HG03025 (cell line): ENCODE measurements around the gene MPHOSPH10.
"Not testable (repeated sequence)": the region's sequence is repeated elsewhere in the genome, so short reads cannot be mapped to it uniquely, and the experiment has no call there.

Experiments used
- ATAC-seq: cut with Tn5 transposase; IDR thresholded peaks from one replicate; pipeline ENCODE4 v1.9.1; 2021; ENCODE audit warnings: mild to moderate bottlenecking, moderate library complexity; ENCODE audit not compliant: unreplicated experiment, low FRiP score

MPHOSPH10 gene

GRCh38 chr2:71122387-71123298 lies 7.8 kb upstream of the MPHOSPH10 start:
- no peak for ATAC-seq

GRCh38 chr2:71125506-71126294 lies 4.7 kb upstream of the MPHOSPH10 start:
- no peak for ATAC-seq

DNA sequence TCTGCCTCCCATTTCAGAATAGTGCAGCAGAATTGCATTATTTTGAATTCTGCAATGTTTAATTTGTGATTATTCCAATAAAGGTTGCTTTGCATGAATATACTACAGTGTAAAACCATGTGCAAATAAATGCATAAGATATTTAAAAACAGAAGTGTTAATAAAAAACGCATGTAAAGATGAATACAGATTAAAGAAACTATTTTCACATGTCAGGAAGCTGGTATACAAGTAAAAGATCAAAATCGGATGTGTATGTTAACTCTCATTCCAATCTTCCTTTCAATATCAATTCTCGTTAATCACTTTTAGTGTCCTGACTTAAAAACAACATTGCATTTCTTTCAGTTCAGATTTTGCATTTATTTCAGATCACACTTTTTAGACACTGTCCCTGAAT lies 3.5 kb upstream of the MPHOSPH10 start:
- no peak for ATAC-seq

DNA sequence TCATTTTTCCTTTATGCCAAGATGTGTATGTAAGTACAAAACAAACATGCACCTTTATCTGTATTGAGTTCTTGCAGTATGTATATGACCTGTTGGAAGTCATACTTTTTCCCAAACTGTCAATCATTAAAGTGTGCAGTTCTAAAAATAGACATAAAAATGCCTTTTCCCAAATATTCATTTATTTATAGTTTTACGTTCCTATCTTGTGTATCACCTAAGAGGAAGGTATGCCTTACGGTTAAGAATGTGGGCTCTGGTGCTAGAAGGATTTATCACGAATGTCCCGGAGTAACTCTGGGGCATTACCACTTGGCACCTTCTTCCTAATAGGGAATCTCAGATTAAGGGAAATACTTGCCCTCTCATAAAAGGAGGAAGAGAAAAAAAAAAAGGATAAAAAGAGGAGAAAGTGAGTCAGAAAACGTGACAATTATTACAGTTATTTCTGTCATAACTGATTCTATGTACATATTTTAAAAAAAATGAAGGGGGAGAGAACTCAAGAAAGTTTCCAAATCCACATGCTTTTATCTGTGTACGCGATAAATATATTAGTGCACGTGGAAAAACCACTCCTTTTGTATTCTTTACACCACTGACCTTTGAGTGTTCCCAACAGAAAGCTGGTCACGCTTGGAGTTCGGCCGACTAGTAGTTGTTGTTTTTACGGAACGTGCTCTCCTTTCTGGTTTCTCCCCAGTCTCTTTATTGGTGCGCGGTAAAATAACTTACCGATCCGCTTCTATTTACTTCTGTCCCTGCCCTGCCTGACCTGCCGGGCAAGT lies 1.1 kb upstream of the MPHOSPH10 start:
- no peak for ATAC-seq

GRCh38 chr2:71129902-71130151 lies 607 bp upstream of the MPHOSPH10 start:
- ATAC-seq, result peak; percentile 43

DNA sequence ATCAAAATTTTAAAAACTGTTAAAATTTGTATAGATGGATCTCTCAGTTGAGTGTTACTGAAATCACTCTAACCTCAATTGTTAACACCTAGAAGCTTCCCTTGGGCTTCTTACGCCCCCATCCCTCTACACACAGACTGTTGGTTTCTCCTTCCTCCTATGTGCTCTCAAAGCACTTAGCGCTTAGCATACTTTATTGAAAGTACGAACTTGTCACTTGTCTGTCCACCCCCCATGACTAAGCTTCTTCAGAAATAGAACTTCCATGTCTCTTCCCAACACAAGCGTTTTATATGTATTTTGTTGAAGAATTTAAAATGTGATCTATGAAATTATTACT lies 441 bp downstream of the MPHOSPH10 start:
- ATAC-seq, result no peak

DNA sequence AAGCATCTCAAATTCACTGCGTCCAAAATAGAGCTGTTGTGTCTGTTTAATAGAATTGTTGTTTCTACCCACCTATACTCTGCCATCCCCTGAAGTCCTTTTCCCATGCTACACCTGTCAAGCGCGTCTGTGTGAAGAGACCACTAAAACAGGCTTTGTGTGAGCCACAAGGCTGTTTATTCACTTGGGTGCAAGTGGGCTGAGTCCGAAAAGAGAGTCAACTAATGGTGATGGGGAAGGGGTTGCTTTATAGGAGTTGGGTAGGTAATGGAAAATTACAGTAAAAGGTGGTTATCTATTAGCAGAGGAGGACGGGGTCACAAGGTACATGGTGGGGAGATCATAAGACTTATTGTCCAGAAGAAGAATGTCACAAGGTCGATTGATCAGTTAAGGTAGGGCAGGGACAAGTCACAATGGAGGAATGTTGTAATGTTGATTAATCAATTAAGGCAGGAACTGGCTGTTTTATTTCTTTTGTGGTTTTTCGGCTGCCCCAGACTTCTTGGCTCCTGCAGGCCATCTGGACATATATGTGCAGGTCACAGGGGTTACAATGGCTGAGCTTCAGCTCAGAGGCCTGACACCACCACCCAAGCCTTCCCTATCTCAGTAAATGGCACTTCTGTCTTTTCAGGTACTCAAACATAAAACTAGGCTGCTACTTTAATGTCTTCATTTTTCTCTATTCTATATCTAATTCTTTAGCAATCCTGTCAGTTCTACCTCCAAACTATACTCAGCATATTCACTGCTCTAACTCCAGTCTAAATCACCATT lies 1.1 kb downstream of the MPHOSPH10 start:
- not testable (repeated sequence) for ATAC-seq

DNA sequence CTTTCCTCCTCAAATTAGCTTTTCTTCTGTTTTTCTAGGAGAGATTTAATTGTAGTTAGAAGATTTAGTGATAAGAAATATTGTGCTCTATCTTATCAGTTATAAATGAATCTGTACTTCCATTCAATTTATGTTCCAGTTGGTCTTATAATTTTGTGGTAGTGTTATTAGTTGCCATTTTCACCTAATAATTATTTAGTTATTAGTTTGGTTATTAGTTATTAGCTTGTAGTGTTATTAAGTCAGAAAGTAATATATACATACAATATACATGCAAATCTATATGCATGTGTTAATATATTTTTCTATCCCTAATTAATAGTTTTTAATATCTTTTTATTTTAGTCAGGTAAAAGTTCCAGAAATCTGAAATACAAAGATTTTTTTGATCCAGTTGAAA lies 3.2 kb downstream of the MPHOSPH10 start:
- ATAC-seq, result no peak

DNA sequence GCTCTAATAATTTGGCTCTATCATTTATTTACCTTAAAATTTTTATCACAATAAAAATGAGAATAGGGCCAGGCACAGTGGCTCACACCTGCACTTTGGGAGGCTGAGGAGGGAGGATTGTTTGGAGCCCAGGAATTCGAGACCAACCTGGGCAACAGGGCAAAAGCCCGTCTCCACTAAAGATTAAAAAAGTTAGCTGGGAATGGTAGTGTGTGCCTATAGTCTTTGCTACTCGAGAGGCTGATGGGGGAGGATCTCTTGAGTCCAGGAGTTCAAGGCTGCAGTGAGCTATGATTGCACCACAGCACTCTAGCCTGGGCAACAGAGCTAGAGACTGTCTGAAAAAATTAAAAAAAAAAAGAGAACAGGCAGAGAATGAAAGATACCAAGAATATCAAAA lies 5.7 kb downstream of the MPHOSPH10 start:
- ATAC-seq, result no peak

DNA sequence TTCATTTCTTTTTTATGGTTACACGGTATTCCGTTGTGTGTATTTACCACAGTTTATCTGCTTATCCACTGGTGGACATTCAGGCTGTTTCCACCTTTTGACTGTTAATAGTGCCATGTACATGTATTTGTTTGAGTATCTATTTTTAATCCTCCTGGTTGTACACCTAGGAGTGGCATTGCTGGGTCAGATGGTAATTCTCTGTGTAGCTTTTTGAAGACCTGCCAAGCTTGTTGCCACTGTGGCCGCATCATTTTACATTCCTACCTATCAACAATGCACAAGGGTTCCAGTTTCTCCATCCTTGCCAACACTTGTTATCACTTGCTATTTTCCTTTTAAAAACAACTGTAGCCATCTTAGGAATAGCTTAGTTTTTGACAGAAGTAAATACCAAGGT lies 13.3 kb downstream of the MPHOSPH10 start:
- no peak for ATAC-seq

DNA sequence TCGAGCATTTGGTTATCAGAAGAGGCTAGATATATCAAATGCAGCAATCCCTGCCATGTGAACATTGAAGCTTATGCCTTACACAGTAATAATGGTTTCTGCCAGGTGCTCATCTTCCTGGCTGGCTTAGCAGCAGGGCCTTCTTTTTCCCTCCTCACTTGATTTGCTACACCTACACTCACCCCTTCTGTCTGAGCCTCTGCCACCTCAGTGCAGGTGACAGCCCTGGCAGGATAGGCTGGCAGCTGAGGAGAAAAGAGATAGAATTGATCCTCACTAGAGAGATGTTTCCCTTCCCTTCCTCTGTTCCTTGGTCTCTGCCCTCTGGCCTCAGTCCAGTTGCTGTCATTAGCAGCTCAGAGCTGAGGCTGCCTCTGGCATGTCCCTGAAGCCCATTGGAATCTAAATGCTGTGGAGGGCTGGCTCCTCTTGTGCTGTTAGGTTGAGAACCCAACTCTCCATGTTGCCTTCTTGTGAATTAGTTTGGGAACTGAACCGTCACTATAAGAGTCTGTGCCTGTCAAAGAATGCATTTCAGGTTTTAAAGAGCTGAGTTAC lies 18.2 kb downstream of the MPHOSPH10 start:
- ATAC-seq, result no peak

DNA sequence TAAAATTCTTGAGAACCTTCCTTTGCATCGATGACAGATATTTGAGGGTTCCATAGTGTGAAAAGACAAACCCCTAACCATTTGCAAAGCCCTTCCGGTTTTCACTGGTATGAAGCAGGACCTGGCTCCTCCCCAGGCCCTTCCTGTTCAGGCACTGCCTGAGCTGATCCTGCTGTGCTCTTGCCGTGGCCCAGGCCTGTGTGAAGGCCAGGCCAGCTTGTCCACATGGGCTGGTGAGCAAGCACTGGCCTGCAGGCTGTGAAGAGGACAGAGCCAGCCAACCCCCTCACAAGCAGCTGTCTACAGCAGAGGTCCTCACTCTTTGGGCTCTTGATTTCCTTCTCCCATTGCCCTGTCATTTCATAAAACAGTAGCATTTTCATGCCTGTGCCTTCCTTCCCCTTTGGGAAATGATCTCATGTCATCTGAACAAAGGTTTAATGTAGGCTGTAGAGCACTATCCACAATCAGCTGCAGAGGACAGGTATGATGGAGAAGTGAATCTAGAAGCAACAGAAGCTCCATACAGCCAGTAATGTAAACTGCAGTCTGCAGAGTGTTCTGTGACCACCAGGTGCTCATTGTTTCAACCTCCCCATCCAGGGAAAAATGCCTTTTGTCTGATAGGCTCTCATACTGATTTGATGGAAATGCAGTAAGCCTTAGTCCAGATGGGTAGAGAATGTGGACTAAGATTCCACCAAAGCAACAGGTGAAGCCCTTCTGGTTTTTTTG lies 19.8 kb downstream of the MPHOSPH10 start:
- no peak for ATAC-seq

DNA sequence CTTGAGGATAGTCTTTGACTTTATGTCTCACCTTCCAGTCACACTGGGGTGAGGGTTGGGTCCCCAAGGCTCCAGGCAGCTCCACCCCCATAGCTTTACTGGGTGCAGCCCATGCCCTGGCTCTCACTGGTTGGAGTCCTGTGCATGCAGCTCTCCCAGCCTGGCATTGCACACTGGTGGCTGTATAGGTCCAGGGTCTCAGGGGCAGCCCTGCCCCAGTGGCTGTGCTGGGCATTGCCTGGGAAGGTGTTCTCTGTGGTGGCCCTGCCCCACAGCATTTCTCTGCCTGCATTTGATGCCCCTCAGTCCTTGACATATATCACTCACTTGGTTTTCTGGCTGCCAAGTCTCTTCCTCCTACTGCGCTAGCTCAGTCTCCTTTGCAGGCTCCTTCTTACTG lies 21.2 kb downstream of the MPHOSPH10 start:
- ATAC-seq, result no peak

DNA sequence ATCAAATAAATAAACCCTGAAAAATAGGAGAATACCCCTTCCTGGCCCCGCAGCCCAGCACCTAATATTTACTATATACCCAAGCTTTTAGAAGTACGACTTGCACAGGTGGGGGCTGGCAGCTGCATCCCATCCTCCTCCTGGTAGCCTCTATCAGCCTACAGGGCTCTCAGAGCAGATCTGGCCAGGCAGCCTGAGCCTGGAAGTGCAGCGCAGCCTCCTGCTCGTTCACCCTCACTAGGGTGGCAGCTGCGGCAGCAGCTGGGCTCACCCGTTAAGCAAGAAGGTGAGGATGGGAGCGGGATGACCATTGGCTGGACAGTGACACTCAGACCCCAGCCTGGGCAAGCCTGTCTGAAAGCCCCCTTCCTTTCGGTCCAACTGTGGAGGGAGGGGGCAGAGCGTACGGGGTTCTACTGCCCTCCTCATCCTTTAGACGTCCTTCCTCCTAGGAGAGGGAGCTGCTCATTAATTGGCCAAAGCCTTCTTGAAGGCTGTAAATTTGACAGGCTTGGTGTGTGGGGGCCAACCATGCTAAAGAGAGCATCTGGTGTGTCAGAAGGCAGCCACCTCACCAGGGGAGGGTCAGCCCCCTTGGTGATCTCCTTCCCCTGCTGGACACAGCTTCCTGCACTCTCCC lies 23.3 kb downstream of the MPHOSPH10 start:
- ATAC-seq, result no peak

DNA sequence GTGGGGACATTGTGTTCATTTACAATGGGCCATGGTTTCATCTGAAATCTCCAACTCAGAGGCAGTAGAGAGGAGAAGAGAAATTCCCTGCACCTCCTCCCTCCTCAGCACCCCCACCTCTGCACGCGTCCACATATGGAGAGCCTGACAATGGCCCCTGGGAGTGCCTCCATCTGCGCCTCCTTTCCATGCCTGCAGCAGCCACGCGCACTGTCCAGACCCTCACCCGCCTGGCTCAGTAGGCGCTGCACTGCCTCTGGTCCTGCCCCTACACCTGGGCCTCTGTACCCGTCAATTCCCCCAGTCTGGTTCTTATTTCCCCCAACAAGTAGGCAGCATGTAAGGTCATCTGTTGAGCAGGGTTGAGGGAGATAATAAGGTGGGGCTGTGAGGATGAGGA lies 23.8 kb downstream of the MPHOSPH10 start:
- ATAC-seq, result no peak

- no peak for ATAC-seq
Measured at GRCh38 chr2:71154798-71155197, 24.4 kb downstream of the MPHOSPH10 start.

- no peak for ATAC-seq
Measured at GRCh38 chr2:71155846-71156245, 25.4 kb downstream of the MPHOSPH10 start.

DNA sequence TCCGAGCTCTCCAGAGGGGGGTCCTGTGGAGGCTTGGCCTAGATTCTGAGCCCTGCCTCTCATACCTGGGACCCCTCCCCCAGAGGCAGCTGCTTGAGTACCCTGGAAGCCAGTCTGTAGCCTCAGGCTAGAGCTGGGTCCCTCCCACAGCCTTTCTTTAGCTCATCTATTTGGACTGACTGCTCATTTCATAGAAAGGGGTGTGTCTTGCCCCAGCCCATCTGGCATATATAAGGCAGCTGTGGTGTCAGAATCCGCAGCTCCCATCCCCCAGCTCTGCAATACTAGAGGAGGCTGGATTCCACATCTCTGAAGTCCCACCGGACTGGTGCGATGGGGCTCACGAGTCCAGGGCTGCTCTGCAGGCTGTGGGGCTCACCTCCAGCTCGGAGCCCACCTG lies 26.1 kb downstream of the MPHOSPH10 start:
- no peak for ATAC-seq

DNA sequence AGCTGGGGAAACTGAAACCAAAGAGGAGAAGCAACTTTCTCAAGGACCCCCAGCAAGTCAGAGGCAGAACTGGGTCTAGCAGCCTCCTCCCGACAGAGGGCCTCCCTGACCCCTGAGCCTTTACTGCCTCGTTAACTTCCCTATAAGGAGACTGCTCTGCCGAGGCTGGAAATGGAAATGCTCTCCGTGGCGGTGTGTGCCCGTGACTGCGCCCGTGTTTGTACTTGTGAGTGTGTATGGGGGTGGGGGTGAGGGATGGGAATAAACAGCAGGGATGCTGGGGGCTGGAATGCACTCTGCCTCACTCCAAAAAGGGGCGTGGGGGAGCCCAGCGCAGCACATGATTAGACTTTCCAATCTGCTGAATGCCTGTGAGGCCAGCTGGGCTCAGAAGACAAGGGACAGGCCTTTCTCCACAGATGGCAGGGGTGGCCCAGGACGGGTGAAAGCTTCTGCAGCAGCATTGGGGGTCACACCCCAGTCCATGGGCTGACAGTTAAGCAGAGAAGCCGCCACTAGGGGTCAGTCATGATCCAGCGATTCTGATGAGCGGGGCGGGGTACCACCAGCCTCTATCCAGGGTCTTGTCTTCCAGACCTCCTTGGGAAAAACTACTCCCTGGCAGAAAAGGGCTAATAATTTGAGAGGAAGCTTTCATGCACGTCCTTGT lies 26.8 kb downstream of the MPHOSPH10 start:
- no peak for ATAC-seq
